Stomach smooth muscle (tissue), 2 donors: ENCODE measurements around the gene PHLDB2.
A peak's percentile ranks its signal among the peaks of the same experiment; 100 is the strongest.

Experiments
- H3K27ac ChIP-seq: one replicate; pipeline ENCODE4 v1.7.0; 2013; ENCODE audit warnings: mild to moderate bottlenecking, low read length, inconsistent platforms
- H3K27me3 ChIP-seq, 2 donors: one replicate each; pipeline ENCODE4 v1.7.0; 2013; ENCODE audit warnings: low read length in 2 of 2; ENCODE audit not compliant: insufficient read depth in 2 of 2, control insufficient read depth in 1 of 2
- H3K36me3 ChIP-seq, 2 donors: one replicate each; pipeline ENCODE4 v1.7.0; 2013; ENCODE audit warnings: low read length in 2 of 2; ENCODE audit not compliant: control insufficient read depth in 2 of 2, insufficient read depth in 2 of 2
- H3K4me1 ChIP-seq: one replicate; pipeline ENCODE4 v1.7.0; 2013; ENCODE audit warnings: low read length; ENCODE audit not compliant: control insufficient read depth, insufficient read depth
- H3K4me3 ChIP-seq, 2 donors: one replicate each; pipeline ENCODE4 v1.7.0; 2013; ENCODE audit warnings: low read length in 2 of 2
- H3K9ac ChIP-seq, 2 donors: one replicate each; pipeline ENCODE4 v1.7.0; 2013; ENCODE audit warnings: low read length in 2 of 2, mild to moderate bottlenecking in 1 of 2
- H3K9me3 ChIP-seq, 2 donors: one replicate each; pipeline ENCODE4 v1.7.0; 2013; ENCODE audit warnings: low read length in 2 of 2; ENCODE audit not compliant: control insufficient read depth in 2 of 2
- donor health status: healthy.
- donor health status: Pancreatic carcinoma.

The PHLDB2 gene

GRCh38 chr3:111998636-111999483 is 139.8 kb downstream of the PHLDB2 start, which contains the start of gene TAGLN3:
TSS of gene TAGLN3 (plus strand) at chr3:111998922. CDS start at chr3:111999423, 501 bp downstream.
- H3K4me3 ChIP-seq = peak within 1 kb of the TSS; percentile 76 to 78
- H3K27me3 ChIP-seq = peaks cover 14 to 16% of the 10 kb centered on the region in 2 donors
- H3K9me3 ChIP-seq = no peaks in the 10 kb centered on the region
- H3K36me3 ChIP-seq = no peaks in the 10 kb centered on the region
- peaks cover 10% of the 10 kb centered on the region for H3K4me1 ChIP-seq
- peak within 1 kb of the TSS in 1 of 2 donors; percentile 25 for H3K9ac ChIP-seq
- H3K27ac ChIP-seq = no peak within 1 kb of the TSS

- H3K4me1 ChIP-seq = peaks cover 10% of the 10 kb centered on the region
- H3K4me3 ChIP-seq = peak overlapping the region; percentile 76 to 78
- H3K9me3 ChIP-seq = no peaks in the 10 kb centered on the region
- no peaks in the 10 kb centered on the region for H3K36me3 ChIP-seq
- no peak overlapping the region for H3K9ac ChIP-seq
- H3K27ac ChIP-seq = no peak overlapping the region
- H3K27me3 ChIP-seq = peaks cover 14 to 16% of the 10 kb centered on the region in 2 donors
These were observed 140.6 kb downstream of the PHLDB2 start for GRCh38 chr3:111999484-112000324.

- H3K27ac ChIP-seq = no peak overlapping the region
- no peaks in the 10 kb centered on the region for H3K36me3 ChIP-seq
- no peak overlapping the region for H3K9ac ChIP-seq
- no peak overlapping the region for H3K4me3 ChIP-seq
- H3K27me3 ChIP-seq = peaks cover 14 to 16% of the 10 kb centered on the region in 2 donors
- H3K9me3 ChIP-seq = no peaks in the 10 kb centered on the region
- peaks cover 10% of the 10 kb centered on the region for H3K4me1 ChIP-seq
These were observed 141.3 kb downstream of the PHLDB2 start for GRCh38 chr3:112000367-112000771.

- Histone ChIP-seq H3K4me3 (no peak overlapping the region), H3K27me3 (peaks cover 14 to 16% of the 10 kb centered on the region in 2 donors), H3K9me3 (no peaks in the 10 kb centered on the region), H3K9ac (no peak overlapping the region), H3K4me1 (peaks cover 10% of the 10 kb centered on the region), H3K27ac (no peak overlapping the region), H3K36me3 (no peaks in the 10 kb centered on the region)
These were observed 141.9 kb downstream of the PHLDB2 start for GRCh38 chr3:112000966-112001365.

- Histone ChIP-seq H3K4me3 (no peak overlapping the region), H3K9me3 (no peaks in the 10 kb centered on the region), H3K36me3 (no peaks in the 10 kb centered on the region), H3K27ac (no peak overlapping the region), H3K27me3 (peaks cover 14 to 16% of the 10 kb centered on the region in 2 donors), H3K4me1 (peaks cover 10% of the 10 kb centered on the region), H3K9ac (no peak overlapping the region)
These were observed 142.5 kb downstream of the PHLDB2 start for GRCh38 chr3:112001526-112001925.

- H3K27ac ChIP-seq = no peak overlapping the region
- H3K9me3 ChIP-seq = no peaks in the 10 kb centered on the region
- H3K36me3 ChIP-seq = no peaks in the 10 kb centered on the region
- no peak overlapping the region for H3K9ac ChIP-seq
- peaks cover 10% of the 10 kb centered on the region for H3K4me1 ChIP-seq
- H3K27me3 ChIP-seq = peaks cover 14 to 16% of the 10 kb centered on the region in 2 donors
- no peak overlapping the region for H3K4me3 ChIP-seq
These were observed 143.3 kb downstream of the PHLDB2 start for GRCh38 chr3:112002096-112002971.

- Histone ChIP-seq H3K9me3 (no peaks in the 10 kb centered on the region), H3K4me3 (no peak overlapping the region), H3K9ac (no peak overlapping the region), H3K27ac (no peak overlapping the region), H3K36me3 (no peaks in the 10 kb centered on the region), H3K27me3 (peaks cover 13 to 15% of the 10 kb centered on the region in 2 donors), H3K4me1 (peaks cover 9% of the 10 kb centered on the region)
These were observed 144.4 kb downstream of the PHLDB2 start for GRCh38 chr3:112003321-112004080.

GRCh38 chr3:112004187-112004586 is 145.1 kb downstream of the PHLDB2 start:
- Histone ChIP-seq H3K9ac (no peak overlapping the region), H3K9me3 (no peaks in the 10 kb centered on the region), H3K4me1 (peaks cover 6% of the 10 kb centered on the region), H3K4me3 (no peak overlapping the region), H3K27me3 (peaks cover 8 to 12% of the 10 kb centered on the region in 2 donors), H3K27ac (no peak overlapping the region), H3K36me3 (no peaks in the 10 kb centered on the region)

- no peak overlapping the region for H3K27ac ChIP-seq
- no peak overlapping the region for H3K9ac ChIP-seq
- H3K36me3 ChIP-seq = no peaks in the 10 kb centered on the region
- H3K27me3 ChIP-seq = peaks cover 4 to 12% of the 10 kb centered on the region in 2 donors
- peaks cover 2% of the 10 kb centered on the region for H3K4me1 ChIP-seq
- H3K4me3 ChIP-seq = no peak overlapping the region
- no peaks in the 10 kb centered on the region for H3K9me3 ChIP-seq
These were observed 145.6 kb downstream of the PHLDB2 start for GRCh38 chr3:112004669-112005068.
